T47D (cell line): ENCODE results near the gene ATXN1.

Source experiments
- DNase-seq, 2 experiments: peaks; one replicate each; pipeline versions ENCODE4 v3.0.0 to v3.0.0-alpha.2; 2011 to 2012; ENCODE audit warnings: low read depth in 1 of 2, low spot score in 1 of 2
- JUND ChIP-seq: IDR thresholded peaks from 2 replicates; pipeline ENCODE4 v1.6.1; 2012; ENCODE audit warnings: low read depth
- in situ Hi-C: cut with HindIII; loops from 2 replicates; pipeline ENCODE4 v1.10.0; 2016; ENCODE audit warnings: low sequenced_read_pairs, low pct_unique_long_range_greater_than_20kb

The ATXN1 gene

DNA sequence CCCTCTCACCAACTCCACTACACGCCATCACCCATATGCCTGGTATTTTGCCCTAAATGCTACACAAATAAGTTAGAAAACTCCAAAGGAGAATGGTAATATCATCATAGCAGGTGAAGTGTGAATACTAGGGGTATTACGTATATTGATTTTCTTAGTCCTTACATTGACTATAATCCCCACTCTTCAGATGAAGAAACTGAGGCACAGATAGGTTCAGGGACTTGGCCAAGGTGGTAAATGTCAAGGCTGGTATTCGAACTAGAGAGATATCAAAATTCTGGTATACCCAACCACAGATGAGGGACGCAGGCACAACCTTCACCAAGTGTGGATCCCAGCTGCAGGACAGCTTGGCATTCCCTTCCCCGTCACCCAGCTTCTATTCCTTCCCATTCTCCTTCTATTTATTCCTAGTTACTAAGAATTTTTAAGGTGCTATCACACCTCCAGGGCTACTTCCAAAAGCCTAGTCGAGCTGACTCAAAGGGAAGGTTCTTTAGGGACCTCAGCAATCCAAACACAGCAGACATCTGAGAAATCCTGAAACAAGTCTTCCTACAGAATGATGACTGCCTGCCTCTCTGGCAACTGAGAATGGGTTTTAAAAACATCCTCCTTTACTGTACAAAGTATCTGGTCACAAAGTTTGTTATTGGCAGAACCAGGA is 32.6 kb downstream of the ATXN1 start:
- DNase-seq, result no peak
- in situ Hi-C loops, result no loop called here
- no peak for TF ChIP-seq JUND

DNA sequence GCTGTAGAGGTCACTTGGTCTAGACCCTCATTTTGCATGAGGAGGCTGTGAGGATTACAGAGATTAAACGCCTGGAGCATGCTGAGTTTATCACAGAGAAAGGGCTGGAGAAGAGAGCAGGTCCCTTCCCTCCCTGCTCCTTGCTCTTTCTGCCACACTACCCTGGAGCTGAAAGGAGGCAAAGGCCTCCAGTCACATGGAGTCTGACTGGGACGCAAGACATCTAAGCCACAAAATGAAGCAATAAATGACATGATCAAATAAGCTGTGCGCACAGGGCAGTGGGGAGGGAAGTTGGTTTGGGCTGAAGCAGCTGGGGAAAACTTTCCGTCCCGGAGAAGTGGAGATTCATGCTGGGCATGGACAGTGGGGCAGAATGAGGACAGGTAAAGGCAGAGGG is 33.3 kb downstream of the ATXN1 start:
- TF ChIP-seq JUND, result no peak
- in situ Hi-C loops, result no loop called here
- DNase-seq, result no peak

DNA sequence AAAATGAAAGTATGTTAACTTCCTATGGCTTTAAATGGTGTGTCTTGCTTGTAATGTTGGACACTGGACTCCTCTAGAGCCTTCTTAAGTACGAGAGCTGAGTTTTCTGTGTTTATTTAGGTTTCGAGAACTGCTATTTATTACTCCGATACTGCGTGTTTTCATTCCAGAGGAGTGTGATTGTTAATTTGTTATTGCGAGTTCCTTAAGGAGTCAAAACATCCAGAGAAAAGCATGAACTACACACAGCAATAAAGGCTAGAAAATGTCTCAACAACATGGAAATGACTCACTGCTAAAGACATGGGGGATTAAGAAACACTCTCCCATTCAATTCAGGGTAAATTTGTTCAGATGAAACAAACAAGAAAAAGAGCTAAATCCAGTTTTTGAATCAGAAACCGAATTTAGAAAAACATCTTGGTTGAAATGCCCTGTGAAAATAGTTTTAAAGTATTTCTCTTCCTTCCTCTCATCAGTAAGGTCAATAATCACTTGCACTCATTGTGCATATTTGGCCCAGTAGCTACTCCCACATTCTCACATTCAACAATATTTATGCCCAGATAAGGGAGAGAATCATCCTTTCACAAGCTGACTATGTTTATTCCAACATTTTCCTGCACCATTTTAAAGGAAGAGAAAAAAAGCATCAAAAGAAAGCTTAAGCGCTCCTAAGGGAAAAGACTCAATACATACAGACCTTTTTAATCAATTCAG is 36.0 kb downstream of the ATXN1 start:
- DNase-seq, result no peak
- TF ChIP-seq JUND, result no peak
- in situ Hi-C loops, result no loop called here

DNA sequence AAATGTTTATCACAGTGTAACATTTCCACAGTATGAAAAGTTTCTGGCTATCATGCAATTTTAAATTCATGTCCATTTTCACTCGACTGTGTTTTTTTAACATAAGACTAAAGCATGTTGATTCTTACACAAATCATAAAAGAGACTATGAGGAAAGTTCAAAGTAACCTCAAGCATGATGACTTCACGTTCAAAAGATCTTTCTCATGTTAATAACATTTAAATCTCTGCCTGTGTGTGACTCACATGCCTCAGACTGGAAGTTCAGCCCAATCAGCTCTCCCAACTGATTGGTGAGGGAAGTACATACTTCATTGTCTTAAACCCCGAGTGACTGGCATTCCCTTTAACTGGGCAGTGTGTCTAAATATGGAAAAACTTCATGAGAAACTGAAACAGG is 37.4 kb downstream of the ATXN1 start:
- peak in 1 of 2 experiments; percentile 26 for DNase-seq

DNA sequence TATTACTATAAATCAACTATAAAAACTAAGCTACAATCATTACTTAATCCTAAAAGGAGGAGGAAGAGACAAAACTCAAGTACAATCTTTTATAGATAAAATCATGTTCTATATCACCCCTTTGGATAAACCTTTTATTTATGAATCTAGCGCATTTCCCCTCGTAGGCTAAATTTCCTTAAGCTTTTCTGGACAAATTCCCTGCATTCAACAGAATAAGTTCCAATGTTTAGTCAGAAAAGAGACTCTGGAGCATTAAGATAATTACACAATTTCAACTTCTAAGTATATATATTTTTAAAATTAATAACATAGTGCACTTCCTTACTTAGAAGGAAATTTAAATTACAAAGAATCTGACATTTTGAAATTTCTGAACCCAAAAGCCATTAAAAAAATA is 37.9 kb downstream of the ATXN1 start:
- TF ChIP-seq JUND, result no peak

More for the DNA sequence above, 37.4 kb downstream of the ATXN1 start:
- in situ Hi-C loops, result no loop called here
- TF ChIP-seq JUND, result no peak

DNA sequence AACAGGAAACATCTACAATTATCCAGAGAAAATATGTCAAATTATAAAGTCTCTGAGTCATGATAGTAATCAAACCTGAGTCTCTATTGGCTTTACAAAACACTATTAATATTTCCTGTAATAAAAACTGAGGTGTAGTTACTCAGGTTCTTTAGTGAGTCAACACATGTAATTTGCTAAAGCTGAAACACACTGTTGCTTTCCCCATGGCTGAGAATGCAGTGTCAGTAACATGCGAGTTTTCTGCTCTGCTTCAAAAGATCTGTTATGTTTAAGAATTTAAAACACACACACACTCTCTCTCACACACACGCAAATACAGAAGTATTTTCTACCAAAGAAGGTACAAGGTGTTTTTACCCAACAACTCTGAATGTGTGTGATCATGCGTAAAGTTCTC is 38.6 kb downstream of the ATXN1 start:
- TF ChIP-seq JUND, result no peak
- in situ Hi-C loops, result no loop called here
- no peak for DNase-seq

More for the DNA sequence above, 37.9 kb downstream of the ATXN1 start:
- no peak for DNase-seq
- in situ Hi-C loops, result no loop called here

DNA sequence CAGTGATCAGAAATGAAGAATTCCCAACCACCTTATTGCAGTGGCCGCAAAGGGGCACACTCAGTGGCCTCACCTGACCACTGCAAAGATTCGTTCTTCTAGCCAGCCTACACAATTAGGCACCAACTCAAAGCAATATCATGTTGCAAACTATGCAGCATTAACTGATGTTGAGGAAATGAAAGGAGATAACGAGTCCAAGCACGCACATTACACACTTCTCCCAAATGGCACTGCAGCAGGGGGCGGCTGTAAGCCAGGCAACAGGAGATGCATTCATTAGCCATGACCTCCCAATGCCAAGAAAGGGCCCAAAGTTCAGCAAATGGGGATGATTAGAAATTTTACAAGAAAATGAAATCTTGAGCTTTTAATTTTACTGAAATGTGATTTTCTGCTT is 39.3 kb downstream of the ATXN1 start:
- in situ Hi-C loops, result no loop called here
- no peak for TF ChIP-seq JUND
- DNase-seq, result no peak

DNA sequence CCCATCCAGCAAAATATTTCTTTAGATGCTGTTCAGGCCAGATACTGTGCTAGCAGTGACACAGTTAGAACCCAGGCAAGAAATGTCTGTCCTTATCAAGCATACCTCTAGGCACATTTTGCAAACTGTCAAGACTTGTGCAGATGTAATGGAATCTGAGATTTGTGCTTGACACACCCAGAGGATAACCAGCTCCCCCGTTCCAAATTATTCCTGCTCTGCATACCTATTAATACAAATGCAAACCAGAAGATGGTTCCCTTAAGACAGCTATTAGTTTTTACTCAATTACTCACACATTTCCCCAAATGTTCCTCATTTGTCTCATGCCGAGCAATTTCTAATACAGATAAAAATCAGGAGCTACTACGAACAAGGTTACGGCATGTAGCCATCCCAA is 40.4 kb downstream of the ATXN1 start:
- DNase-seq, result no peak
- TF ChIP-seq JUND, result no peak
- in situ Hi-C loops, result no loop called here

DNA sequence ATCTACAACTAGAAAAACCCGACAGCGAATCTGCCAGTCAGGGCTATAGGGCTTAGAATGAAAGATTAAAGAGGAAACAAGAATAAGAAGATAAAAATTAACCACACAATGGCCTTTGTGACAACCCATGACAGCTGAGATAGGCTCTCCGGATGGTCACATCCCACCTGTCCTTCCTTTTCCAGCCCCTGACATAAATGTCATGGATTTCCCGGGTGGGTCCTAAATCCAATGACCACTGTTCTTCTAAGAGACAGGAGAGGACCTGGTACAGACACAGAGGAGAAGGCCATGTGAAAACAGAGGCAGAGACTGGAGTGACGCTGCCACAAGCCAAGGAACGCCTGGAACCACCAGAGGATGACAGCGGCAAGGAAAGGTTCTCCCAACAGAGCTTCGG is 41.8 kb downstream of the ATXN1 start:
- DNase-seq, result no peak
- in situ Hi-C loops, result no loop called here
- no peak for TF ChIP-seq JUND

DNA sequence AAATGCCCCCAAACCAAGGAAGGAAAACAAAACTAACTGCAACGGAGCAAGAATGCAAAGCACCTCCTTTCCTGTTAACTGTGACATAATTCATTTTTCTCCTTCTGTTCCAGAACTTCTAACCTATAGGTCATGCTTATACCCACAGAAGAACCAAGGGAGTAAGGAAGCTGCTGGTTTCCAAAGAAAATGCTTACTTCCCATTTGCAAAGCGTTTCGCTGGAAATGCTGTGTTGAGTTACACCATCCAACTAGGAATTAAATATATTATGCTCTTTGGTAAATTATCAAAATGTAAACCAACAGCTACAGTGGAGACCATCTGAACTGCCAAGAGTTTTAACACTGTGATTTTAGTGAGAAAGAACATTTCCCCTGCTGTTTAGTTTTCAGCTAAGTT is 42.9 kb downstream of the ATXN1 start:
- in situ Hi-C loops, result no loop called here
- TF ChIP-seq JUND, result no peak
- no peak for DNase-seq

DNA sequence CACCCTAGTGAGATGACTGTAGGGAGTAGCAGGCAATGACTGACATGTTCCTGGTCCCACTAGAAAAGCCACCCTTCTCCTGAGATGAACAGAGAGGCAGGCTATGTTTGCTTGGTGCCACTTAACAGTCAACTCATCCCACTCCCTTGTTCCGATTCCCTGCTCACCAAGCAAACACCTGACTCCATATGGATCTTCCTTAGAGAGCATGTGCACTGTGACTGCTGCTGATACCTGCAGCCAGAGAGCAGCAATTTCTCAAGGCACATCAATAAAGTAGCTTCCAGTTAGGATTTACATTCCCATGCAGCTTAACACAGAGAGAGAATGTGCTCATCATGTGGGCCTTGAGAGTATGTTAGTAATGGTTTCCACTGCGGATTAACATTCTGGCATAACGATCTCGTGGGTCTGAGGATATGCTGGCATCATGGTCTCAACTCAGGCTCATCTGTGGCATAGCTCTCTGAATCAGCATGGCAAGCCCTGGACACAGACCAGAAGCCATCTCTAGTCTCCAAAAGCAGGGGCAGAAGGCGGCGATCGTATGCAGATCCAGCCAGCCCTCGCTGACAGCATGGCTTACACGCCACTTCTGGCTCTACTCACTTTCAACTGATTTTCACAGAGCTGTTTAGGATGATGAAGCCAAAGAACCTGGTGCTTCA is 43.9 kb downstream of the ATXN1 start:
- DNase-seq, result no peak
- no peak for TF ChIP-seq JUND
- in situ Hi-C loops, result no loop called here

DNA sequence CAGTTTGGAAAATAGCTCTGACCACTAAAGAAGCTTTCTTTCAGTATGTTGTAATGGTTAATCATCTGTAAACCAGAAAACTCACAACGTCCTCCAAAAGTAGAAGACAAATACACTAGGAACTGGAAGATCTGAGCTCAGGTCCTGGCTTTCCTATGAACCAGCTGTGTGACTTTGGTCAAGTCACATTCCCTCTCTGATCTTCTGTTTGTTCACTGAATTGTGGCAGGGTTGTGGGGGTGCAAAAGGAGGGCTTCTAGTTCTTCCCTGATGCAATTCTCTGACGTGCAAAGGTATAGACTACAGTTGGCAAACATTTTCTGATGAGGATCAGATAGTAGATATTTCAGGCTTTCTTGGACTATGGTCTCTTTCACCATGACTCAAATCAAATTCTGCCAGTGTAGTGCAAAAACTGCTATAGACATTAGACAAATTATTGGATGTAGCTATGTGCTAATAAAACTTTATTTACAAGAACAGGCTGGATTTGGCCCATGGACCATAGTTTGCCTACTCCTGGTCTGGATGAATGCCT is 44.9 kb downstream of the ATXN1 start:
- TF ChIP-seq JUND, result no peak
- in situ Hi-C loops, result no loop called here

DNA sequence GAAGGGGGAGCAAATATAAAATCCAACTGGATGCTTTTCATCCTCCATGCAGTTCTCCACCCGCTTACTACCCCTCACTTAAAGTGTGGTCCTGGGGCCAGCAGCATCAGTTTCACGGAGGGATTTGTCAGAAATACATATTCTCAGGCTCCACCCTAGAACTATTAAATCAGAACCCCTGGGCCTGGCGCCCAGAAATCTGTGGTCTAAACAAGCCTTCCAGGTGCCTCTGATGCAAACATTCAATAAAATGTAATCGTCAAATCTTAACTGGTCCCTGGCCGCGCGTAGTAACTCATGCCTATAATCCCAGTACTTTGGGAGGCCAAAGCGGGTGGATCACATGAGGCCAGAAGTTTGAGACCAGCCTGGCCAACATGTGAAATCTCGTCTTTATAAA is 47.7 kb downstream of the ATXN1 start:
- in situ Hi-C loops, result no loop called here

More for the DNA sequence above, 44.9 kb downstream of the ATXN1 start:
- no peak for DNase-seq

More for the DNA sequence above, 47.7 kb downstream of the ATXN1 start:
- peak in 1 of 2 experiments; percentile 25 for DNase-seq
- TF ChIP-seq JUND, result no peak
